Stimulated activated CD8-positive, alpha-beta memory T cell treated with anti-CD3 and anti-CD28 coated beads, Interleukin-4, amount 100 ng/mL, for 48 hours (primary cell): Measurements from ENCODE around the gene EPN3.

Experiments used
- DNase-seq: peaks from one replicate; pipeline ENCODE4 v3.0.0-alpha.2; 2020

EPN3 gene

DNA sequence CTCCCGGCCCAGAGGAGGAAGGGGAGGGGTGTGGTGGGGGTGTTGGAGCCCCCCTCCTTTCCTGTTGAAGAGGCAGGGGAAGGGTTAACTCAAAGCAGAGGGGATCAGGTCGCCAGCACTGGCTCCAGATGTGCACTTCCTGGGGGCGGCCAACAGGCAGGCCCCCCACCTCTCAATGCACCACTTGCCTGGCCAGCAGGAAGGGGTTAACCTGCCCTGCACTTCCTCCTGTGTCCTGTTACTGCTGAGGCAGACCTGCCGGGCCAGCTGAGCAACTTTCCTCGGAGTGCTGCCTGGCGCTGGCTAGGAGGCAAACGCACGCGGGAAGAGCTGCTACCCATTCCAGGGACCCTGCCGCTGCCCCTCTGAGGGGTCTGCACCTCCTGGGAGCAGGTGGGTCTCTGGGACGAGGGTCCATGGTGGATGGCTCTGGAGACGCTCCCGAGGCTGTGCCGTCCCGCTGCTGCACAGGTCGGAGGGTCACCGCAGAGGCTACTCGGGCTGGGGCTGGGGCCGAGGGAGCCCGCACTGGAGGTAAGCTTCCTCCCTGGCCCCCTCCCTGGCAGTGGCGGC is at the start of gene EPN3:
Gene EPN3 (plus strand): TSS at position 284 of the 573 bp plus-strand sequence. CDS start 3,822 bp downstream, outside the sequence.
- no peak for DNase-seq

- no peak for DNase-seq
Measured at GRCh38 chr17:50483266-50483665, 49.3 kb upstream of the EPN3 start.

GRCh38 chr17:50484386-50485155 is 48.0 kb upstream of the EPN3 start:
- no peak for DNase-seq

GRCh38 chr17:50487213-50488096 is 45.1 kb upstream of the EPN3 start:
- DNase-seq, result no peak

DNA sequence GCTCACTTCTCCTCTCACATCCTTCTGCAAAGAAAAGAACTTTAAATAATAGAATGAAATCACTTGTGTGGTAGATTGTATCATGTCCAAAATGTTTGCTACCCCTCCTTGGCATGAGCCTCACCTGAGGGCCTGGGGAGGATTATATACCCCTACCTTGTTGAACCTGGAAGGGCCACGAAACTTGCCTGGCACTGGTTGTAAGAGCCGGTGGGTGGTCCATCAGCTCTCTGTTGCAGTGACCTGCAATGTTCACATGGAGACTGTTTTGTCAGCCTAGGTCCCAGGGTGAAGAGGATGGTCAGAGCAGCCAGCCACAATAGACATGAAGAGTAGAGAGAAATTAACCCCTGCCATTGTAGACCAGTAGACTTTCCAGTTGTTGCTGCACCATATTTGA is 43.7 kb upstream of the EPN3 start:
- no peak for DNase-seq

DNA sequence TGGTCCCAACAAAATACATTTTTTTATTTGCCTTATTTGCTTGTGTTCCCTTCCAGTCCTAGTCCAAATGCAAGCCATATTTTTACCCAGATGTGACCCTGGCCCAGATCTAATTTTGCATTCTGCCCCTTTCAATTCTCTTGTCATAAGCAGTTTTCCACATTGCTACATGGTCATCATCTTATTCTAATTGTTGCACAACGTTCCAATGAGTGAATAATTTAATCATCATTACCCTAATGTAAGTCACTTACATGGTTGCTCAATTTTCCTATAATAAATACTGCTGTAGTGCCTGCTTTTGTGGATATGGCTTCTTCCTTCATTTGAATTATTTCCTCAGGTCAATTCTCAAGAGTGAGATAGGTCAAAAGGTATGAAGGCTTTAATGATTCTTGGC is 41.0 kb upstream of the EPN3 start:
- no peak for DNase-seq

DNA sequence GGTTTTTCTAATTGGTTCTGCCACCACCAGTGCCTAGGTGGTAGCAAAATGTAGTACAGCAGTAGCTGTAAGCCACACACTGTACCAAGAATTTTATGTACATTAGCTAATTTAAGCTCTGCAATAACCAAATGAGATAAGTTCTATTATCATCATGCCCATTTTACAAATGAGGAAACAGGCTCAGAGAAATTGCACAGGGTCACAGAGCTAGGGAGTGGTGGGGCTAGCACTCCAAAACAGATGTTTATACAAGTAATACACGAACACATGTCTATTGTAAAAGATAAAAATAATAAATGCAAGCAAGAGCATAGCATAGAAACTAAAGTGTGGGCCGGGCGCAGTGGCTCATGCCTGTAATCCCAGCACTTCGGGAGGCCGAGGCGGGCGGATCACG is 40.3 kb upstream of the EPN3 start:
- DNase-seq, result no peak

- DNase-seq, result no peak
Measured at GRCh38 chr17:50493744-50494143, 38.8 kb upstream of the EPN3 start.

GRCh38 chr17:50495217-50495823 is 37.2 kb upstream of the EPN3 start:
- no peak for DNase-seq

DNA sequence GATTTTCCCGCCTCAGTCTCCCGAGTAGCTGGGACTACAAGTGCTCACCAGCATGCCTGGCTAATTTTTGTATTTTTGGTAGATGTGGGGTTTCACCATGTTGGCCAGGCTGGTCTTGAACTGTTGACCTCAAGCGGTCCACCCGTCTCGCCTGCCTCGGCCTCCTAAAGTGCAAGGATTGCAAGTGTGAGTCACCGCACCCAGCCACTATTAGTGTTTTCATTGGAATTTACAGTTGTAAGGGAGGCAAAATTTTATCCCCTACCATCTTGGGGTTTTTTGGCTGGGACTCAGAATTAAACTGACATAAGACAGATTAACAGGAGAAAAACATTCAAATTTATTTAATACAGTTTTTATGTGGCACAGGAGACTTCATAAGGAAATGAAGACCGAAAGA is 36.6 kb upstream of the EPN3 start:
- DNase-seq, result no peak

DNA sequence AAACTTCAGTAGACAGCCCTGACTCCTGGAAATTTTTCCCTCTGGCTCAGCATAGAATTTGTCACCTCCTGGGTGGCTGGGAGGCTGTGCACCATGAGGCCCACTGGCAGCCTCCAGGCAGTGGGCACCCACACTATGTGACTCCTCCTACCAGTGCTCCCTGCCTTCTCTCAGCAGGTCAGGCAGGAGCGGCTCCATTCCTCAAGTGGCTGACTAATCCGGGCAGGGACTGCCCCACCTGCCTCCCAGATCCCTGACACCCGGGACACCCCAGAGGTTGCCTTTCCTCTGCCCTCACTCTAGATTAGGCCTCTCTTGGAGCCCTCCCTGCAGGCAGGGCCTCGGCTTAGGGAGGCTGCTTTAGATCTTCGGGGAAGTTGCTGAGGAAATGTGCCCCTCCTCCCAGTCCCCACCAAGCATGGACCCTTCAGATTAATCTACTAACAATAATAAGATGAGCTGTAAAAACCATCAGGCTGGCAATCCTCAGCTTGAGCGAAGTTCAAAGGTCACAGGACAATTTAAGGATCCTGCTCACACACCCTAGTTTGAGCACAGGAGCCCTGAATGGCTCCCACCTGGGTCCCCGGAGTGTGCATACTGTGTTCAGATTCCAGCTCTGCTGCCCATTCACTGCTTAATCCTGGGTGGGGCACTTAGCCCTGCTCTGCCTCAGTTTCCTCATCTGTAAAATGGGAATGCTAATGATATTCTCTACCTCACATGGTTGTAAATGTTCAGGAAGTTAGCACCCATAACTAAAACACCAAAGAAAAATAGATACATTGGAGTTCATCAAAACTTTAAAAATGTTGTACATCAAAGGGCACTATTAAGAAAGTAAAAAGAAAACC is 34.3 kb upstream of the EPN3 start:
- DNase-seq, result no peak

GRCh38 chr17:50499270-50499669 is 33.3 kb upstream of the EPN3 start:
- DNase-seq, result no peak

DNA sequence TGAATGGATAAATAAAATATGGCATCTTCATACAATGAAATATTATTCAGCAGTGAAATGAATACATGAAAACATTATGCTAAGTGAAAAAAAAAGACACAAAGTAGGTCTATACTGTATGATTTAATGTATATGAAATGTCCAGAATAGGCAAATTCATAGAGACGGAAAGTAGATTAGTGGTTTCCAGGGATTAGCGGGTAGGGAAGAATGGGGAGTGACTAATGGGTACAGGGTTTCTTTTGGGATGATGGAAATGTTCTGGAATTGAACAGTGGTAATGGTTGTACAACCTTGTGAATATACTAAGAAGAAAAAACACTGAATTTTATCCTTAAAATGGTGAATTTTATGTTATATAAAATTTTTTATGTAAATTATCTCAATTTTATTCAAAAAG is 32.8 kb upstream of the EPN3 start:
- DNase-seq, result no peak

GRCh38 chr17:50501054-50501453 is 31.5 kb upstream of the EPN3 start:
- peak; percentile 65 for DNase-seq

- no peak for DNase-seq
Measured at GRCh38 chr17:50502301-50502990, 30.1 kb upstream of the EPN3 start.

GRCh38 chr17:50505591-50506130 is 26.9 kb upstream of the EPN3 start:
- DNase-seq, result no peak

- DNase-seq, result no peak
Measured at GRCh38 chr17:50506298-50506697, 26.2 kb upstream of the EPN3 start.

DNA sequence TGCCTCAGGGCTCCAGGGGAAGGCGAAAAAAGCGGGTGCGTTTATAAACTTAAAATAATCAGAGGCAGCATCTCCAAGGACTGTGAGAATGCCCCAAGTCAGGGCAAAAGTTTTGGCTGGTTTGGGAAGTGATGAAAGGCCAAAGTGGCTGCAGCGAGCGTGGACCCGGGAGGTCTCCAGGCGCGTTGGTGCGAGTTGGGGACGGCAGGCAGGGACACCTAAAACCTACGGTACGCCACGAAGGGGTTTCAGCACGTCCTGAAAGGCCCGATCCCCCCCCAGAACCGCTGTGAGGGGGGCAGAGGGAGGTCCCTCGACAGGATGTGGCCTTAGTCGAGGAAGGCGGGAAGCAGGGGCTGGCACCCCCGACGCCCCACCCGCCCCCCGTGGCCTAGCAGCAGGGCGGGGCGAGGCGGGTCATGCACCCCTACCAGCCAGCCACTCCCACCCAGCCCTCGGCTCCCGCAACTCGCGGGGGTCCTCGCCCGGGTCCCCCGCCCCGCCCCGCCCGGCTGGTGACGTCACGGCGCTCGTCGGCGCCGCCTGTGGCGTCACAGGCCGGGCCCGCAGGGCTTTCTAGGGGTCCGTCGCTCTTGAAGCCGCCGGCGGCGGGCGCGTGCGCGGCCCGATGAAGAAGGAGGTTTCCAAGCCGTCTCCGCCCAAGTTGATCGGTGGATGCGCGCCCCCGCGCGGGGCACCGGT is 24.5 kb upstream of the EPN3 start, which contains the start of gene MYCBPAP:
Gene MYCBPAP (plus strand): TSS at position 569 of the 702 bp plus-strand sequence. CDS start 236 bp downstream, outside the sequence.
- DNase-seq, result peak; percentile 90

- no peak for DNase-seq
Measured at GRCh38 chr17:50508573-50509460, 23.7 kb upstream of the EPN3 start.
